Esophagus squamous epithelium (tissue), 4 donors: Measurements from ENCODE around the gene INPP4B.

ENCODE experiments used
- CTCF ChIP-seq, 6 experiments: fragments of 450-650 bp in 4 of 6; fragments of 200-600 bp in 2 of 6; sonication (generic) in 2 of 6; IDR thresholded peaks; one replicate each; pipeline ENCODE4 v1.5.1; 2016 to 2019; ENCODE audit warnings: antibody characterized with exemption in 6 of 6, mild to moderate bottlenecking in 4 of 6, moderate library complexity in 4 of 6
- POLR2A ChIP-seq, 4 donors: fragments of 450-650 bp; IDR thresholded peaks; one replicate each; pipeline ENCODE4 v1.6.1; 2017; ENCODE audit warnings: antibody characterized with exemption in 4 of 4, mild to moderate bottlenecking in 4 of 4, moderate library complexity in 3 of 4

GRCh38 chr4:142813388-142813787, 32.7 kb downstream of the INPP4B start:
- TF ChIP-seq POLR2A (IDR thresholded peaks at IDR 0.05) (no peak), CTCF (IDR thresholded peaks at IDR 0.05) (no peak)
